K562 (cell line): ENCODE measurements around the gene TARS1. TPM values are rescaled to one million over a fixed set of nuclear protein-coding genes. Genes with fewer than 3 reads are reported as not detected.

Experiments
- ATAC-seq: fragments of 200-7000 bp; cut with Tn5 transposase; 3 replicates; pipeline ENCODE4 v1.9.1; 2020; ENCODE audit warnings: moderate library complexity
- BruUV-seq: library from RNA; stranded (reverse); fragments of 400-500 nt; replicated peaks from 2 replicates; lab custom pipeline; 2021; lab: Mats Ljungman, UMichigan
- CTCF ChIA-PET: fragments of 300-600 bp; formaldehyde crosslinking; extraction: SDS; loops from one replicate; lab custom pipeline; 2021; ENCODE audit warnings: low intra/inter-chr PET ratio; lab: Yijun Ruan, JAX
- POLR2A ChIA-PET: fragments of 300-600, 350-650 bp; sonication (Branson Sonifier 250); formaldehyde crosslinking; extraction: SDS; loops from one replicate; lab custom pipeline; 2021; ENCODE audit warnings: antibody characterized with exemption, inconsistent platforms; lab: Yijun Ruan, JAX
- DNase-seq, 4 experiments: peaks; one replicate each; pipeline versions ENCODE4 v3.0.0 to v3.0.0-alpha.2; 2011 to 2018; ENCODE audit warnings: low spot score in 3 of 4, mixed read lengths in 3 of 4; ENCODE audit errors: extremely low read depth in 1 of 4
- FAIRE-seq: peaks from 2 replicates; lab custom pipeline; 2011; peaks lifted over from hg19 to GRCh38; lab: Jason Lieb, UNC
- H2AFZ ChIP-seq: 2 replicates; pipeline ENCODE4 v1.6.0; 2011; ENCODE audit warnings: low read depth, low read length, control low read depth, inconsistent platforms
- H3K27ac ChIP-seq: fragments of 200-600 bp; 3 replicates; pipeline ENCODE4 v1.8.0; 2011; ENCODE audit warnings: low read depth, mild to moderate bottlenecking, control low read depth, inconsistent platforms, low read length, moderate library complexity, mixed read lengths; ENCODE audit errors: extremely low read depth
- H3K27me3 ChIP-seq, 2 experiments: fragments of 300-600 bp in 1 of 2; 2 replicates in 1 of 2; 3 replicates in 1 of 2; pipeline versions ENCODE4 v1.6.0 to v1.8.0; 2011; ENCODE audit warnings: inconsistent platforms in 2 of 2, low read length in 2 of 2, mild to moderate bottlenecking in 1 of 2, mixed read lengths in 1 of 2, moderate library complexity in 1 of 2; ENCODE audit not compliant: control insufficient read depth in 2 of 2, insufficient read depth in 2 of 2
- H3K36me3 ChIP-seq: fragments of 300-600 bp; 3 replicates; pipeline ENCODE4 v1.8.0; 2011; ENCODE audit warnings: mild to moderate bottlenecking, low read length, inconsistent platforms; ENCODE audit not compliant: control insufficient read depth, insufficient read depth
- H3K4me1 ChIP-seq, 2 experiments: fragments of 200-600 bp in 1 of 2; replicated peaks in 1 of 2; 2 replicates in 1 of 2; 3 replicates in 1 of 2; pipeline versions ENCODE4 v1.5.1 to v1.8.0; 2011; ENCODE audit warnings: inconsistent platforms in 2 of 2, low read length in 2 of 2, mild to moderate bottlenecking in 1 of 2, mixed read lengths in 1 of 2, moderate library complexity in 1 of 2; ENCODE audit not compliant: control insufficient read depth in 2 of 2, insufficient read depth in 2 of 2
- H3K4me2 ChIP-seq: 2 replicates; pipeline ENCODE4 v1.6.1; 2011; ENCODE audit warnings: low read length, control low read depth, inconsistent platforms, mixed read lengths; ENCODE audit not compliant: insufficient read depth
- H3K4me3 ChIP-seq: fragments of 200-600 bp; sonication (generic), shearing (Covaris generic); 2 replicates; pipeline ENCODE4 v1.5.1; 2016; ENCODE audit warnings: control low read depth, inconsistent platforms
- H3K79me2 ChIP-seq: fragments of 200-600 bp; 3 replicates; pipeline ENCODE4 v1.8.0; 2011; ENCODE audit warnings: low read length, inconsistent platforms; ENCODE audit not compliant: control insufficient read depth, insufficient read depth
- H3K9ac ChIP-seq, 2 experiments: 2 replicates each; pipeline versions ENCODE4 v1.6.0 to v1.6.1; 2011; ENCODE audit warnings: low read depth in 2 of 2, low read length in 2 of 2, control low read depth in 1 of 2, inconsistent platforms in 1 of 2, mild to moderate bottlenecking in 1 of 2, mixed read lengths in 1 of 2; ENCODE audit not compliant: insufficient read depth in 1 of 2
- H3K9me1 ChIP-seq: one replicate; pipeline ENCODE4 v1.6.0; 2011; ENCODE audit warnings: inconsistent platforms, mild to moderate bottlenecking, low read length, moderate library complexity; ENCODE audit not compliant: control insufficient read depth, insufficient read depth
- H3K9me3 ChIP-seq: replicated peaks from 2 replicates; pipeline ENCODE4 v1.5.1; 2011; ENCODE audit warnings: low read depth, low read length, inconsistent platforms; ENCODE audit not compliant: control insufficient read depth, insufficient read depth
- H4K20me1 ChIP-seq: replicated peaks from 2 replicates; pipeline ENCODE4 v1.6.1; 2011; ENCODE audit warnings: low read length, inconsistent platforms, mixed read lengths; ENCODE audit not compliant: control insufficient read depth, insufficient read depth
- BCOR ChIP-seq: fragments of 450-650 bp; IDR thresholded peaks from 2 replicates; pipeline ENCODE4 v1.6.1; 2016
- C11orf30 ChIP-seq: fragments of 450-650 bp; IDR thresholded peaks from 2 replicates; pipeline ENCODE4 v1.6.1; 2016; ENCODE audit warnings: low read depth, mild to moderate bottlenecking
- CREB1 ChIP-seq, 2 experiments: sonication (generic) in 1 of 2; formaldehyde crosslinking in 1 of 2; IDR thresholded peaks; 2 replicates each; pipeline versions ENCODE4 v1.6.1 to v1.8.0; 2012 to 2022; ENCODE audit warnings: inconsistent platforms in 1 of 2, mild to moderate bottlenecking in 1 of 2, missing genetic modification reagents in 1 of 2, moderate library complexity in 1 of 2
- DMBX1 ChIP-seq: fragments of 250-450 bp; sonication (Bioruptor Pico); IDR thresholded peaks from 2 replicates; pipeline ENCODE4 v1.8.0; 2022; ENCODE audit warnings: inconsistent platforms, mild to moderate bottlenecking, moderate library complexity, borderline replicate concordance
- HMG20A ChIP-seq: fragments of 450-650 bp; formaldehyde crosslinking; conservative IDR thresholded peaks from 2 replicates; pipeline ENCODE4 v1.4.0; 2020; ENCODE audit warnings: mild to moderate bottlenecking, mixed read lengths
- HMG20B ChIP-seq: fragments of 250-450 bp; sonication (Bioruptor Pico); IDR thresholded peaks from 2 replicates; pipeline ENCODE4 v1.5.0; 2021; ENCODE audit warnings: mild to moderate bottlenecking
- ILF3 ChIP-seq: fragments of 450-650 bp; IDR thresholded peaks from 2 replicates; pipeline ENCODE4 v1.6.1; 2018; ENCODE audit warnings: antibody characterized with exemption, mild to moderate bottlenecking, moderate library complexity, borderline replicate concordance
- MCM7 ChIP-seq, 2 experiments: fragments of 450-650 bp; IDR thresholded peaks; 2 replicates each; pipeline ENCODE4 v1.6.1; 2016 to 2018
- MECOM ChIP-seq: fragments of 250-450 bp; sonication (Bioruptor Pico); IDR thresholded peaks from 2 replicates; pipeline ENCODE4 v1.8.0; 2022; ENCODE audit warnings: inconsistent platforms
- NCOR1 ChIP-seq: fragments of 450-650 bp; IDR thresholded peaks from 2 replicates; pipeline ENCODE4 v1.6.1; 2016; ENCODE audit warnings: mild to moderate bottlenecking, moderate library complexity
- NFIC ChIP-seq: fragments of 450-650 bp; IDR thresholded peaks from 2 replicates; pipeline ENCODE4 v1.6.1; 2017; ENCODE audit warnings: mild to moderate bottlenecking, inconsistent platforms
- POLR2AphosphoS2 ChIP-seq: IDR thresholded peaks from 2 replicates; pipeline ENCODE4 v1.6.1; 2012; ENCODE audit warnings: low read length, improper control_type of control experiment
- PRDM10 ChIP-seq: fragments of 450-650 bp; IDR thresholded peaks from 2 replicates; pipeline ENCODE4 v1.6.1; 2018; ENCODE audit not compliant: partially characterized antibody
- TRIM28 ChIP-seq: fragments of 450-650 bp; IDR thresholded peaks from 2 replicates; pipeline ENCODE4 v1.6.1; 2017
- TSC22D4 ChIP-seq: fragments of 450-650 bp; IDR thresholded peaks from 2 replicates; pipeline ENCODE4 v1.6.1; 2016; ENCODE audit warnings: missing genetic modification characterization, missing biosample characterization, control low read depth
- XRCC5 ChIP-seq: fragments of 200-400 bp; formaldehyde crosslinking; IDR thresholded peaks from 2 replicates; pipeline ENCODE4 v1.6.1; 2017; ENCODE audit warnings: low read depth, mild to moderate bottlenecking, low read length
- ZNF134 ChIP-seq: fragments of 250-450 bp; sonication (Bioruptor Pico); conservative IDR thresholded peaks from 2 replicates; pipeline ENCODE4 v1.4.0; 2020
- ZNF316 ChIP-seq: fragments of 450-650 bp; IDR thresholded peaks from 2 replicates; pipeline ENCODE4 v1.6.1; 2016
- WGBS: fragments of 100-300 bp; shearing (Covaris generic); methylation state at CpG from one replicate; pipeline ENCODE4 v1.1.6; 2016; ENCODE audit warnings: low coverage, mixed read lengths; ENCODE audit not compliant: insufficient coverage; ENCODE audit errors: missing lambda C conversion rate; 5-methylcytosine and 5-hydroxymethylcytosine counted together
- in situ Hi-C: fragments of 300-500 bp; cut with MboI; formaldehyde crosslinking; loops from 4 replicates; pipeline ENCODE4 v1.15.0; 2018; ENCODE audit warnings: inconsistent platforms, mixed read lengths
- intact Hi-C: fragments of 100-400 bp; cut with micrococcal nuclease; formaldehyde crosslinking; loops from 2 replicates; pipeline ENCODE4 v1.14.2; 2022
- polyA plus RNA-seq, 8 experiments: library from polyadenylated mRNA; depleted of rRNA in 4 of 8; stranded (reverse) in 5 of 8; unstranded in 3 of 8; fragments of >200 nt; fragmentation: Nextera tagmentation in 2 of 8; fragmentation: Illumina TruSeq in 1 of 8; extraction: Ambion mirVana in 2 of 8; extraction: Trizol in 1 of 8; gene quantifications; 2 replicates each; pipeline versions ENCODE4 v1.2.1 to v1.2.3, GENCODE V29; 2011 to 2014; ENCODE audit warnings: inconsistent platforms in 1 of 8, missing spikeins in 1 of 8
- total RNA-seq, 7 experiments: library from RNA; depleted of rRNA in 6 of 7; stranded (reverse); fragments of >200 nt in 6 of 7; fragmentation: Illumina TruSeq in 2 of 7; extraction: Trizol in 2 of 7; gene quantifications; 2 replicates each; pipeline versions ENCODE4 v1.2.1 to v1.2.3, GENCODE V29; 2011 to 2021; ENCODE audit warnings: low replicate concordance in 1 of 7
- TF ChIP-seq, protein P1 (sequence below): sonication (generic); formaldehyde crosslinking; IDR thresholded peaks from 2 replicates; pipeline ENCODE4 v1.8.1; 2023; ENCODE audit warnings: mild to moderate bottlenecking, missing genetic modification reagents

Gene TARS1
- total and polyA plus RNA-seq, 9 of the 15 experiments (the other 6 are each of a cell fraction or from before 2014, with no cell fraction given), result 263 to 518 (median 439) TPM

- TF ChIP-seq PRDM10, result no peak
- TF ChIP-seq NFIC, result no peak
- TF ChIP-seq ZNF134 (CRISPR knock-in tag), result no peak
- TF ChIP-seq TRIM28, result no peak
- no peak for TF ChIP-seq POLR2AphosphoS2
- no peak for TF ChIP-seq HMG20A (CRISPR knock-in tag)
- no peak for TF ChIP-seq HMG20B (CRISPR knock-in tag)
- TF ChIP-seq BCOR, result no peak
Observed at GRCh38 chr5:33445798-33446197, 5.0 kb downstream of the TARS1 start (continued).

DNA sequence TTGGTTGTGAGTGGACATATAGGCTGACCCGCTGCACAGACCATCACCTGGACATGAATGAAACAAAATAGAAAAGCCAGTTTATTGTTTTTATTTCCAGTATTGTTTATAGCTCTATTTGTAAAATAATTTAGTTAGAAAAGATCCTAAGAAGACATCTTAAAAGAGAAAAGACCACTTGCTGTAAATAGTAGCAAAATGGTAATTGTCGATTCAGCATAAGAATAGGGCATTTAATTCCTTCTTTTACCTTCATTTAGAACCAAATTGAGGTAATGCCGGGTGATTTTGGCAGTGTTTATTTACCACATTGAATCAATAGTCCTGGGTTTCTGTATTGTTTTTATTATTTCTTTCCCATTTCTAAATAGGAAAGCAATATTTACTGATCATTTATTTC, 7.4 kb downstream of the TARS1 start:
- Histone ChIP-seq H3K9ac (no peak overlapping the region), H3K4me1 (peaks cover 5 to 14% of the 10 kb centered on the region in 2 experiments; a peak in 3 of 5 replicates), H2AFZ (no peak overlapping the region), H3K4me2 (no peak overlapping the region), H3K27me3 (no peaks in the 10 kb centered on the region), H3K36me3 (peaks cover 90% of the 10 kb centered on the region), H3K9me1 (peaks cover 5% of the 10 kb centered on the region), H3K27ac (no peak overlapping the region), H3K4me3 (no peak overlapping the region), H3K79me2 (peaks cover 92% of the 10 kb centered on the region), H4K20me1 (peaks cover 31% of the 10 kb centered on the region), H3K9me3 (no peaks in the 10 kb centered on the region)
- ChIA-PET POLR2A (interaction anchor here (1.1 kb wide), 1 partner anchor 9 kb away, joined by 5 read pairs; no protein-coding TSS in a partner anchor), CTCF (interaction anchor here (0.6 kb wide), 1 partner anchor 212 kb away, joined by 3 read pairs; no protein-coding TSS in a partner anchor)
- WGBS, result 100% methylated on average over 3 of the region's 3 CpGs
- intact Hi-C loops, result no loop called here
- TF ChIP-seq MECOM (CRISPR knock-in tag), result no peak
- TF ChIP-seq CREB1 (IDR thresholded peaks at IDR 0.05), result no peak
- no peak for TF ChIP-seq CREB1 (CRISPR knock-in tag; IDR thresholded peaks at IDR 0.05)
- no peak for TF ChIP-seq NCOR1
- TF ChIP-seq DMBX1, result no peak
- TF ChIP-seq TSC22D4 (tag), result no peak
- TF ChIP-seq XRCC5, result no peak
- peak; percentile 40; the same call in 1 of the 2 replicates for TF ChIP-seq C11orf30
- TF ChIP-seq, protein P1, sequence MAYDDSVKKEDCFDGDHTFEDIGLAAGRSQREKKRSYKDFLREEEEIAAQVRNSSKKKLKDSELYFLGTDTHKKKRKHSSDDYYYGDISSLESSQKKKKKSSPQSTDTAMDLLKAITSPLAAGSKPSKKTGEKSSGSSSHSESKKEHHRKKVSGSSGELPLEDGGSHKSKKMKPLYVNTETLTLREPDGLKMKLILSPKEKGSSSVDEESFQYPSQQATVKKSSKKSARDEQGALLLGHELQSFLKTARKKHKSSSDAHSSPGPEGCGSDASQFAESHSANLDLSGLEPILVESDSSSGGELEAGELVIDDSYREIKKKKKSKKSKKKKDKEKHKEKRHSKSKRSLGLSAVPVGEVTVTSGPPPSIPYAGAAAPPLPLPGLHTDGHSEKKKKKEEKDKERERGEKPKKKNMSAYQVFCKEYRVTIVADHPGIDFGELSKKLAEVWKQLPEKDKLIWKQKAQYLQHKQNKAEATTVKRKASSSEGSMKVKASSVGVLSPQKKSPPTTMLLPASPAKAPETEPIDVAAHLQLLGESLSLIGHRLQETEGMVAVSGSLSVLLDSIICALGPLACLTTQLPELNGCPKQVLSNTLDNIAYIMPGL (CRISPR knock-in tag), result no peak
- TF ChIP-seq ILF3, result no peak
- peak; percentile 58 for TF ChIP-seq ZNF316
- TF ChIP-seq MCM7 (IDR thresholded peaks at IDR 0.05), result no peak
- ATAC-seq (no peak), FAIRE-seq (no peak), DNase-seq (no peak)
- in situ Hi-C loops, result loop anchor here (25.0 kb wide), 1 partner anchor 1014 kb away; no protein-coding TSS in a partner anchor
- no TSS peak for BruUV-seq
